CD14-positive monocyte (primary cell): ENCODE measurements around the gene RFX6. TPM values are rescaled to one million over a fixed set of nuclear protein-coding genes. Genes with fewer than 3 reads are reported as not detected.

Source experiments
- DNase-seq, 3 donors: peaks; one replicate each; pipeline ENCODE4 v3.0.0-alpha.2; 2011 to 2022
- H2AFZ ChIP-seq: 2 replicates; pipeline ENCODE4 v1.6.0; 2012; ENCODE audit warnings: mild to moderate bottlenecking, low read depth, low read length, inconsistent platforms; ENCODE audit not compliant: insufficient read depth, poor library complexity, severe bottlenecking
- H3K27ac ChIP-seq, 2 donors: 1 replicate in 1 of 2; 2 replicates in 1 of 2; pipeline ENCODE4 v1.5.1; 2012 to 2013; ENCODE audit warnings: low read length in 2 of 2, control low read depth in 1 of 2, inconsistent platforms in 1 of 2, low read depth in 1 of 2, mild to moderate bottlenecking in 1 of 2
- H3K27me3 ChIP-seq, 2 donors: one replicate each; pipeline versions ENCODE4 v1.6.0 to v1.6.1; 2011 to 2013; ENCODE audit warnings: low read length in 2 of 2; ENCODE audit not compliant: control insufficient read depth in 2 of 2, insufficient read depth in 2 of 2
- H3K36me3 ChIP-seq, 2 donors: replicated peaks in 1 of 2; 1 replicate in 1 of 2; 2 replicates in 1 of 2; pipeline versions ENCODE4 v1.5.1 to v1.6.1; 2012 to 2013; ENCODE audit warnings: low read length in 2 of 2, control low read depth in 1 of 2, inconsistent platforms in 1 of 2, mild to moderate bottlenecking in 1 of 2; ENCODE audit not compliant: insufficient read depth in 2 of 2, control insufficient read depth in 1 of 2
- H3K4me1 ChIP-seq, 2 donors: 1 replicate in 1 of 2; 2 replicates in 1 of 2; pipeline versions ENCODE4 v1.5.1 to v1.6.1; 2012 to 2013; ENCODE audit warnings: low read length in 2 of 2, control low read depth in 1 of 2, inconsistent platforms in 1 of 2, mild to moderate bottlenecking in 1 of 2, moderate library complexity in 1 of 2; ENCODE audit not compliant: insufficient read depth in 2 of 2, control insufficient read depth in 1 of 2
- H3K4me2 ChIP-seq: replicated peaks from 2 replicates; pipeline ENCODE3; 2012; ENCODE audit warnings: low read length, moderate library complexity, mild to moderate bottlenecking; ENCODE audit not compliant: poor library complexity, severe bottlenecking; ENCODE audit errors: extremely low read depth
- H3K4me3 ChIP-seq, 3 experiments: fragments of 200-600 bp in 1 of 3; sonication (generic) in 1 of 3; replicated peaks in 1 of 3; 1 replicate in 2 of 3; 2 replicates in 1 of 3; pipeline ENCODE4 v1.5.1; 2011 to 2013; ENCODE audit warnings: low read length in 3 of 3, mild to moderate bottlenecking in 3 of 3, control low read depth in 2 of 3, low read depth in 2 of 3, inconsistent platforms in 1 of 3, moderate library complexity in 1 of 3
- H3K79me2 ChIP-seq: 2 replicates; pipeline ENCODE4 v1.6.0; 2012; ENCODE audit warnings: mild to moderate bottlenecking, control low read depth, inconsistent platforms, low read length, moderate library complexity; ENCODE audit not compliant: insufficient read depth
- H3K9ac ChIP-seq: 2 replicates; pipeline ENCODE4 v1.6.0; 2017; ENCODE audit warnings: low read length, mild to moderate bottlenecking; ENCODE audit not compliant: insufficient read depth, poor library complexity, severe bottlenecking
- H3K9me3 ChIP-seq, 2 donors: replicated peaks in 1 of 2; 1 replicate in 1 of 2; 2 replicates in 1 of 2; pipeline versions ENCODE4 v1.5.1 to v1.6.1; 2012 to 2013; ENCODE audit warnings: low read length in 2 of 2, control low read depth in 1 of 2; ENCODE audit not compliant: control insufficient read depth in 1 of 2, insufficient read depth in 1 of 2
- H4K20me1 ChIP-seq: 2 replicates; pipeline ENCODE4 v1.6.0; 2012; ENCODE audit warnings: mild to moderate bottlenecking, low read length, control low read depth, moderate library complexity; ENCODE audit not compliant: insufficient read depth
- H3K27ac Mint-ChIP-seq, 7 donors: one replicate each; pipeline ENCODE4 v1.8.0; 2020; ENCODE audit warnings: mild to moderate bottlenecking in 7 of 7, mixed read lengths in 7 of 7, moderate library complexity in 6 of 7, inconsistent platforms in 2 of 7
- H3K27me3 Mint-ChIP-seq, 3 donors: one replicate each; pipeline ENCODE4 v1.8.0; 2021 to 2022; ENCODE audit warnings: low read depth in 3 of 3, mild to moderate bottlenecking in 3 of 3, mixed read lengths in 3 of 3, moderate library complexity in 3 of 3, inconsistent platforms in 1 of 3
- H3K36me3 Mint-ChIP-seq, 2 donors: one replicate each; pipeline ENCODE4 v1.8.0; 2020; ENCODE audit warnings: mixed read lengths in 2 of 2, inconsistent platforms in 1 of 2, mild to moderate bottlenecking in 1 of 2
- H3K4me1 Mint-ChIP-seq: one replicate; pipeline ENCODE4 v1.8.0; 2020; ENCODE audit warnings: mild to moderate bottlenecking, mixed read lengths
- H3K4me3 Mint-ChIP-seq, 2 donors: one replicate each; pipeline ENCODE4 v1.8.0; 2020; ENCODE audit warnings: mild to moderate bottlenecking in 2 of 2, mixed read lengths in 2 of 2, moderate library complexity in 1 of 2
- H3K9me3 Mint-ChIP-seq, 7 donors: one replicate each; pipeline ENCODE4 v1.8.0; 2020 to 2022; ENCODE audit warnings: mixed read lengths in 7 of 7, mild to moderate bottlenecking in 6 of 7, moderate library complexity in 6 of 7, inconsistent platforms in 2 of 7
- CTCF ChIP-seq: fragments of 200-600 bp; IDR thresholded peaks from one replicate; pipeline ENCODE4 v1.8.0; 2022; ENCODE audit warnings: antibody characterized with exemption, mild to moderate bottlenecking
- WGBS: methylation state at CpG from one replicate; pipeline ENCODE4 v1.1.5; 2013; ENCODE audit warnings: missing lambda C conversion rate; ENCODE audit not compliant: insufficient coverage; 5-methylcytosine and 5-hydroxymethylcytosine counted together
- intact Hi-C, 2 donors: fragments of 100-400 bp; cut with micrococcal nuclease; formaldehyde crosslinking; loops; one replicate each; pipeline versions ENCODE4 v1.15.0 to v1.15.1; 2023
- polyA plus RNA-seq, 3 donors: library from polyadenylated mRNA; depleted of rRNA in 1 of 3; unstranded in 2 of 3; stranded (reverse) in 1 of 3; fragments of 300-500 nt in 2 of 3; fragments of >200 nt in 1 of 3; fragmentation: Illumina TruSeq in 2 of 3; gene quantifications; 1 replicate in 2 of 3; 2 replicates in 1 of 3; pipeline ENCODE4 v1.2.3, GENCODE V29; 2012 to 2021

The RFX6 gene
- polyA plus RNA-seq, 3 donors = not detected

GRCh38 chr6:116931456-116931855, 54.4 kb downstream of the RFX6 start:
- Histone ChIP-seq H2AFZ (no peak overlapping the region), H4K20me1 (no peaks in the 10 kb centered on the region), H3K27me3 (no peaks in the 10 kb centered on the region), H3K79me2 (no peaks in the 10 kb centered on the region), H3K27ac (no peak overlapping the region), H3K4me2 (no peak overlapping the region), H3K4me1 (no peaks in the 10 kb centered on the region), H3K9me3 (no peaks in the 10 kb centered on the region), H3K36me3 (no peaks in the 10 kb centered on the region), H3K4me3 (no peak overlapping the region), H3K9ac (no peak overlapping the region)
- DNase-seq = no peak
- H3K27me3 Mint-ChIP-seq = peaks cover 0 to 2% (median 0%) of the 10 kb centered on the region in 3 donors
- H3K27ac Mint-ChIP-seq = no peak overlapping the region
- no peak overlapping the region for H3K4me3 Mint-ChIP-seq
- peaks cover 0 to 2% (median 0%) of the 10 kb centered on the region in 7 donors for H3K9me3 Mint-ChIP-seq
- no peaks in the 10 kb centered on the region for H3K36me3 Mint-ChIP-seq
- no peak for TF ChIP-seq CTCF
- no peaks in the 10 kb centered on the region for H3K4me1 Mint-ChIP-seq
- intact Hi-C loops = no loop called here

- Mint-ChIP-seq H3K27me3 (peaks cover 0 to 2% (median 0%) of the 10 kb centered on the region in 3 donors), H3K36me3 (no peaks in the 10 kb centered on the region), H3K4me1 (no peaks in the 10 kb centered on the region), H3K4me3 (no peak overlapping the region), H3K9me3 (peaks cover 0 to 2% (median 0%) of the 10 kb centered on the region in 7 donors), H3K27ac (no peak overlapping the region)
- Histone ChIP-seq H3K9ac (no peak overlapping the region), H3K27ac (no peak overlapping the region), H4K20me1 (no peaks in the 10 kb centered on the region), H3K4me3 (no peak overlapping the region), H3K36me3 (no peaks in the 10 kb centered on the region), H2AFZ (no peak overlapping the region), H3K79me2 (no peaks in the 10 kb centered on the region), H3K4me1 (no peaks in the 10 kb centered on the region), H3K27me3 (no peaks in the 10 kb centered on the region), H3K4me2 (no peak overlapping the region), H3K9me3 (no peaks in the 10 kb centered on the region)
- no peak for DNase-seq
- no peak for TF ChIP-seq CTCF
- no CpG with 5 or more reads among the region's 1 CpG for WGBS
- intact Hi-C loops = no loop called here
These were observed 55.5 kb downstream of the RFX6 start for GRCh38 chr6:116932496-116932895.
